Activated T-helper 1 cell treated with anti-CD3 and anti-CD28 coated beads, Interleukin-12 subunit alpha, Interleukin-12 subunit beta, Interleukin-2, Interleukin-4 antibody, amounts not matched to agents 30 ng/mL and 10 ng/mL and 1 ng/mL, durations not matched to agents 14 hours and 24 hours and 36 hours (primary cell): ENCODE measurements around the gene SAMD11. TPM values are rescaled to one million over a fixed set of nuclear protein-coding genes. Genes with fewer than 3 reads are reported as not detected.
"Not testable (repeated sequence)": the region's sequence is repeated elsewhere in the genome, so short reads cannot be mapped to it uniquely, and the experiment has no call there.

Experiments
- DNase-seq: peaks from one replicate; pipeline ENCODE4 v3.0.0; 2021; ENCODE audit warnings: low spot score
- H3K27ac Mint-ChIP-seq: one replicate; pipeline ENCODE4 v1.8.0; 2021; ENCODE audit warnings: mild to moderate bottlenecking, mixed read lengths
- H3K27me3 Mint-ChIP-seq: one replicate; pipeline ENCODE4 v1.8.0; 2022; ENCODE audit warnings: mild to moderate bottlenecking, moderate library complexity, mixed read lengths; ENCODE audit not compliant: insufficient read depth
- H3K36me3 Mint-ChIP-seq: one replicate; pipeline ENCODE4 v1.8.0; 2021; ENCODE audit warnings: low read depth, mixed read lengths
- H3K4me1 Mint-ChIP-seq: one replicate; pipeline ENCODE4 v1.8.0; 2021; ENCODE audit warnings: low read depth, mixed read lengths
- H3K4me3 Mint-ChIP-seq: one replicate; pipeline ENCODE4 v1.8.0; 2021; ENCODE audit warnings: mild to moderate bottlenecking, moderate library complexity, mixed read lengths
- H3K9me3 Mint-ChIP-seq: one replicate; pipeline ENCODE4 v1.8.0; 2021; ENCODE audit warnings: mixed read lengths
- intact Hi-C: fragments of 100-400 bp; cut with micrococcal nuclease; formaldehyde crosslinking; loops from one replicate; pipeline ENCODE4 v1.15.1; 2024
- total RNA-seq: library from RNA; stranded (reverse); gene quantifications from 2 replicates; pipeline ENCODE4 v1.2.3, GENCODE V29; 2022

Gene SAMD11
- total RNA-seq, 1 donor from 2014 or later = not detected

DNA sequence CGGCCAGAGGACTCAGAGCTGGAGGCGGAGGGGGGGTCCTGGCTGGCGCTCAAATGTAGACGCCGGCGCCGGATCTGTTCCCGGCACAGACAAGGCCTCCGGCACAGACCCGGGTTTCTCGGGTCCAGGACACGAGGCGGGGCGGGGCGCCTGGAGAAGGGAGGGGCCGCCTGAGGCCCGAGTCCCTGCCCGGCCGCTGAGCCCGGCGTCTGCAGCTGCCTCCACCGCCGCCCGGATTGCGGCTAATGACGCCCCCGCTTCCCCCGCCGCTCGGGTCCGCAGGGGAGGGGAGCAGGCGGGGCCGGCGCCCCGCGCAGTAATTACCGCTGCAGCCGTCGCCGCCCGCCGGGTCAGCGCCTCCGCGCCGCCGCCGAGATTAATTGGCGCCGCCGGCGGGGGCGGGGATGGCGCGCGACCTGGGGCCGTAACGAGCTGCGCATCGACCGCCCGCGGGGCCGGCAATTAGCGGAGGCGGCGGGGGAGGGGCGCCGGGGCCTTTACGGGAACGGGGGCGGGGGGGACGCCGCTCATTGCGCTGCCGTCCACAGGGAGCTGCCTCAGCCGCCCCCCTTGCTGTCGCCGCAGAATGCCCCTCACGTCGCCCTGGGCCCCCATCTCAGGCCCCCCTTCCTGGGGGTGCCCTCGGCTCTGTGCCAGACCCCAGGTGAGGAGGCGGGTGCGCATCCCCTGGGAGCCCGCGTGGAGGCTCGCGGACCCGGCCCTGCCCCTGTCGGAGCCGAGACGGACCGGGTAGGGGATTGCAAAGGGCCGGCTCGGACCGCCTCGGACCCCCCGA, 18.1 kb downstream of the SAMD11 start:
- intact Hi-C loops = loop anchor here (2.0 kb wide), 2 partner anchors 19 to 37 kb away; partner anchors contain the start of gene SAMD11
- peaks cover 12% of the 10 kb centered on the region for H3K36me3 Mint-ChIP-seq
- no peak for DNase-seq
- peaks cover 30% of the 10 kb centered on the region for H3K27me3 Mint-ChIP-seq
- no peaks in the 10 kb centered on the region for H3K9me3 Mint-ChIP-seq
- H3K4me1 Mint-ChIP-seq = peaks cover 4% of the 10 kb centered on the region
- no peak overlapping the region for H3K27ac Mint-ChIP-seq
- no peak overlapping the region for H3K4me3 Mint-ChIP-seq

DNA sequence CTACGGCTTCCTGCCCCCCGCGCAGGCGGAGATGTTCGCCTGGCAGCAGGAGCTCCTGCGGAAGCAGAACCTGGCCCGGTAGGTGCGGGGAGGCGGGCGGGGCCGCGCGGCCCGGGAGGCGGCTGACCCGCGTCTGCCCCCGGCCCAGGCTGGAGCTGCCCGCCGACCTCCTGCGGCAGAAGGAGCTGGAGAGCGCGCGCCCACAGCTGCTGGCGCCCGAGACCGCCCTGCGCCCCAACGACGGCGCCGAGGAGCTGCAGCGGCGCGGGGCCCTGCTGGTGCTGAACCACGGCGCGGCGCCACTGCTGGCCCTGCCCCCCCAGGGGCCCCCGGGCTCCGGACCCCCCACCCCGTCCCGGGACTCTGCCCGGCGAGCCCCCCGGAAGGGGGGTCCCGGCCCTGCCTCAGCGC, 18.7 kb downstream of the SAMD11 start:
- H3K9me3 Mint-ChIP-seq = no peaks in the 10 kb centered on the region
- no peak overlapping the region for H3K4me3 Mint-ChIP-seq
- no peak for DNase-seq
- intact Hi-C loops = no loop called here
- no peak overlapping the region for H3K27ac Mint-ChIP-seq
- peaks cover 12% of the 10 kb centered on the region for H3K36me3 Mint-ChIP-seq
- H3K27me3 Mint-ChIP-seq = peaks cover 30% of the 10 kb centered on the region
- peaks cover 4% of the 10 kb centered on the region for H3K4me1 Mint-ChIP-seq

DNA sequence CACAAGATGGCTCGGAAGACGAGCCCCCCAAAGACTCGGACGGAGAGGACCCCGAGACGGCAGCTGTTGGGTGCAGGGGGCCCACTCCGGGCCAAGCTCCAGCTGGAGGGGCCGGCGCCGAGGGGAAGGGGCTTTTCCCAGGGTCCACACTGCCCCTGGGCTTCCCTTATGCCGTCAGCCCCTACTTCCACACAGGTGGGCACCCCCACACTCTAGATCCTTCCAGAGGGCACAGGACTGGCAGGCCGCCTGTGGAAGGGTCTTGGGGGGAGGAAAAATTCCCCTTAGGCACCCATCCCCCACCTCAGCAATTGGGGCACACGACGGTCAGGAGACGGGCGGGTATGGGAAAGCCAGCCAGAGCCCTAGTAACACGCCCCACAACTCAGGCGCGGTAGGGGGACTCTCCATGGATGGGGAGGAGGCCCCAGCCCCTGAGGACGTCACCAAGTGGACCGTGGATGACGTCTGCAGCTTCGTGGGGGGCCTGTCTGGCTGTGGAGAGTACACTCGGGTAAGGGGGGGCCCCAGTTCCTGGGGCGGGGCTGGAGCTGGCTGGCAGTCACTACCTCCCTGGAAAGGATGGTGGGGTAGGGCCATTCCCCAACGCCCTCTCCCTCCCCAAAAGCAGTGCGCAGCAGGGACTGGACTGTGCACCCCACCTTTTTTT, 19.3 kb downstream of the SAMD11 start:
- peaks cover 25% of the 10 kb centered on the region for H3K27me3 Mint-ChIP-seq
- peaks cover 12% of the 10 kb centered on the region for H3K36me3 Mint-ChIP-seq
- no peaks in the 10 kb centered on the region for H3K9me3 Mint-ChIP-seq
- peaks cover 4% of the 10 kb centered on the region for H3K4me1 Mint-ChIP-seq
- DNase-seq = no peak
- intact Hi-C loops = no loop called here
- H3K4me3 Mint-ChIP-seq = no peak overlapping the region
- no peak overlapping the region for H3K27ac Mint-ChIP-seq

DNA sequence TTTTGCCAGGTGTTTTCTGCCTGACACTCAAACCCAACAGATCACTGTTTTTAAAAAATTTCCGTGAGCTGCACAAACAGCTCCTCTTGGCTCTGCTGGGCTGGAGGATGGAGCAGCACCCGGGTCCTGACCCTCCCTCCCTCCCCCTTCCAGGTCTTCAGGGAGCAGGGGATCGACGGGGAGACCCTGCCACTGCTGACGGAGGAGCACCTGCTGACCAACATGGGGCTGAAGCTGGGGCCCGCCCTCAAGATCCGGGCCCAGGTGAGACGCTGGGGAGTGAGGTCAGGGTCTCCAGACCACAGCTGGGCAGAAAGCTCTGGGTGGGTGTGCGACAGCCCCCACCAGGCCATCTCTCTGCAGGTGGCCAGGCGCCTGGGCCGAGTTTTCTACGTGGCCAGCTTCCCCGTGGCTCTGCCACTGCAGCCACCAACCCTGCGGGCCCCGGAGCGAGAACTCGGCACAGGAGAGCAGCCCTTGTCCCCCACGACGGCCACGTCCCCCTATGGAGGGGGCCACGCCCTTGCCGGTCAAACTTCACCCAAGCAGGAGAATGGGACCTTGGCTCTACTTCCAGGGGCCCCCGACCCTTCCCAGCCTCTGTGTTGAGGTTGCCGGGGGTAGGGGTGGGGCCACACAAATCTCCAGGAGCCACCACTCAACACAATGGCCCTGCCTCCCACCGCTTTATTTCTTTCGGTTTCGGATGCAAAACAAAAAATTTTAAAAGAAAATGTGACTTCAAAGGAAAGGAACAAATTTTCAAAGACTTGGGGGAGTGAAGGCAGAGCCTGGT, 20.0 kb downstream of the SAMD11 start:
- Mint-ChIP-seq H3K9me3 (no peaks in the 10 kb centered on the region), H3K27me3 (peaks cover 18% of the 10 kb centered on the region), H3K36me3 (peaks cover 13% of the 10 kb centered on the region), H3K4me3 (no peak overlapping the region), H3K27ac (no peak overlapping the region), H3K4me1 (peaks cover 4% of the 10 kb centered on the region)
- intact Hi-C loops = no loop called here
- no peak for DNase-seq

DNA sequence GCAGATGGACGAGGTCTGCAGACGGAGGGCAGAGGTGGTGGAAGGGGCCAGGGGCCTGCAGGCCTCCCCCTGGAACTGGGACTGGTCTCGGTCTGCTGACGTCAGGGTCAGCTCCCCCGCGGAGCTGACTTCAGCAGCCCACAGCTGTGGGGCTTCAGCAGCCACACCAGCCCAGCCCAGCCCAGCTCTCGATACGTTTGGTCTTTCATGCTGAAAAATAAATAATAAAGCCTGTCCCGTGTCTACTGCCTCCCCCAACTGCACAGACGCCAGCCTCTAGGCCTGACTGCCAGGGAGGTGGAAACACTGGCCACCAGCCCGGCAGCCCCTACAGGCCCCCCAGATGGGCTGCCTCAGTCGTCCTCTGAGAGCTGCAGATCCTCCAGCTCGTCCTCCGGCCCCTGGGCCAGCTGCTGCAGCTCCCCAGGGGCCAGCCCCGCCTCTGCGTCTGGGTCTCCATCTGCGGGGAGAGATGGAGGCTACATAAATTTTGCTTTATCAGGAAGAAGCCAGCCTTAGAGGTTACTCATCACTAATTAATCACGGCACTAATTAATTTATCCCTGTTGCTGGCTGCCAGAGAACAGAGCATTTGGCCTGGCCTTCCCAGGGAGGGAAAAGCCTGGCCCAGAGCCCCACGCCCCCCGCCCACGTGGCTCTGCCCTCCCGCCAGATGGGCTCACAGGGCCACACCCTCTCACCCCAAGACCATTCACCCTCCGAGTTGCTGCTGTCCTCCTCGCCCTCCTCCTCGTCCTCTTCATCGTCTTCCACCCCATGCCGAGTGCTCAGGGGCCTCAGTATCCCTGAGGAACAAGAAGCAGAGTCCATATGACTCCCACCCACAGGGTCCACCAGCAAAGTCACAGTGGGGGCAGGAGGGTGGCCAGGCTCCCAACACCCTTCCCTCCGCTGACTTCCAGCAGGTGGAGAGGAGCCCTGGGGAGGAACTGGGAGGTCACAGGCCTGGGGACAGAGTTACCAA, 20.9 kb downstream of the SAMD11 start:
- Mint-ChIP-seq H3K9me3 (no peaks in the 10 kb centered on the region), H3K4me3 (no peak overlapping the region), H3K36me3 (peaks cover 15% of the 10 kb centered on the region), H3K27ac (no peak overlapping the region), H3K27me3 (peaks cover 13% of the 10 kb centered on the region), H3K4me1 (peaks cover 4% of the 10 kb centered on the region)
- no peak for DNase-seq
- intact Hi-C loops = no loop called here

DNA sequence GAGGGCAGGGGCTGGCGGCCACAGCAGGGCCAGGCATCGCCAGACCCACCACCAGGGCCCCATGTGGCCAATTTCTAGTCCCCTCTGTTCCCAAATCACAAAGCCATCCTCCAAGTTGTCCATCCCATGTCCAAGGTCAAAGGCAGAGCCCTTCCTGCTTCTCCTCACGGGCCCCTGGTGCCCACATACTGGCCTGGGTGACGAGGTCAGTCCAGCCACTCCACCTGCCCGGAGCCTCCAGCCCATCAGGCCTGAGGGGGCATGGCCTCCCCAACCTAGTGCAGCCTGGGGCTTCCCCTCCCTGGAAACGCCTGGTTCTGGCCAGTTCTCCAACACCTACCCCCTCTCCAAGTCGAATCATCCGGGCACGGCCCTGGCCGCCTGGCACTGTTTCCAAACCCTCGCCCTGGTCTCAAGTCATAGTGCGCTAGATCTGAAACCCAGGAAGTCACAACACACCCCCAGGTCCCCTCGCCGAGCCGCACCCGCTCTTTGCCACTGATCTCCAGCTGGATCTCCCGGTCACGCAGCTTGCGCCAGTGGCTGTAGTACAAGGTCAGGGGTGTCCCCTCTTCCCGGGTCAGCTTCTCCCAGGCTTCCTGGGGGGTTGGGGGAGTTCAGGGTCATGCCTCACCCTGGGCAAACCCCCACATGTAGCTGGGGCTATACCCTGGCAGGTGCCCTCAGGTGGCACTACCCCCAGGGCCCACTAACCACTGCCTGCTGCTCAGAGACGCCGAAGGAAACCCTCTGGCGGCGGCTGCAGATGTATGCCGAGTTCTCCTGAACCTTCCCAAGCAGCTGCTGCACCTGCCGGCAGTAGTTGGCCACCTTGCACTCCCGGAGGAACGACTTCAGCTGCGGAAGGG, 22.2 kb downstream of the SAMD11 start:
- Mint-ChIP-seq H3K4me1 (peaks cover 4% of the 10 kb centered on the region), H3K27ac (no peak overlapping the region), H3K9me3 (no peaks in the 10 kb centered on the region), H3K27me3 (peaks cover 9% of the 10 kb centered on the region), H3K36me3 (peaks cover 25% of the 10 kb centered on the region), H3K4me3 (no peak overlapping the region)
- DNase-seq = no peak
- intact Hi-C loops = no loop called here

DNA sequence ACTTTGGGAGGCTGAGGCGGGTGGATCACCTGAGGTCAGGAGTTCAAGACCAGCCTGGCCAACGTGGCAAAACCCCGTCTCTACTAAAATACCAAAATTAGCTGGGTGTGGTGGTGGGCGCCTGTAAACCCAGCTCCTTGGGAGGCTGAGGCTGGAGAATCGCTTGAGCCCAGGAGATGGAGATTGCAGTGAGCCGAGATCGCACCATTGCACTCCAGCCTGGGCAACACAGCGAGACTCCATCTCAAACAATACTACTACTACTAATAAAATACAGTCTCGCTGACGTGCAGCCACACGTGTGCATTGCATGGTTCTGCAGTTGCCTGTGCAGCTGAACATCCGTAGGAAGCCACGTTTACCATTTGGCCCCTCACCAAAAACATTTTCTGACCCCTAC, 23.1 kb downstream of the SAMD11 start:
- H3K36me3 Mint-ChIP-seq = peaks cover 30% of the 10 kb centered on the region
- intact Hi-C loops, H3K4me1 Mint-ChIP-seq, DNase-seq, H3K4me3 Mint-ChIP-seq, H3K9me3 Mint-ChIP-seq, H3K27ac Mint-ChIP-seq, H3K27me3 Mint-ChIP-seq: not testable (repeated sequence)

DNA sequence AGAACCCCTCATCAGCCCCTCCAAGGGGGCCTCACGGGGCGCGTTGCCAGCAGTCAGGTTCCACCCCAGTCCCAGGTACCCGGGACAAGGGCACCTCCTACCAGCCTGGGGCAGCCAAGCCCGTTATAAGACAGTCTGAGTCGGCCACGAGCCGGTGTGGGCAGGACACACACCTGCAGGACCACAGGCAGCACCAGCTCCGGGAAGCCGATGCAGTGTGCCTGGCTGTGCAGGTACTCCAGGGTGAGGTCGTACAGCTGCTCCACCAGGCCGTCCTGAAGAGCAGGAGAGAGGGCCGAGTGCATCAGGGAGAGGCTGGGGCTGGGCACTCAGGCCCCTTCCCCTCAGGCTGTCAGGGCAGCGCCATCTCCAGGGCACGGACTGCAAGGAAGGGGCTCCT, 24.2 kb downstream of the SAMD11 start:
- Mint-ChIP-seq H3K27ac (no peak overlapping the region), H3K9me3 (no peaks in the 10 kb centered on the region), H3K4me3 (no peak overlapping the region), H3K4me1 (no peaks in the 10 kb centered on the region), H3K36me3 (peaks cover 31% of the 10 kb centered on the region), H3K27me3 (peaks cover 4% of the 10 kb centered on the region)
- intact Hi-C loops = no loop called here
- DNase-seq = no peak

DNA sequence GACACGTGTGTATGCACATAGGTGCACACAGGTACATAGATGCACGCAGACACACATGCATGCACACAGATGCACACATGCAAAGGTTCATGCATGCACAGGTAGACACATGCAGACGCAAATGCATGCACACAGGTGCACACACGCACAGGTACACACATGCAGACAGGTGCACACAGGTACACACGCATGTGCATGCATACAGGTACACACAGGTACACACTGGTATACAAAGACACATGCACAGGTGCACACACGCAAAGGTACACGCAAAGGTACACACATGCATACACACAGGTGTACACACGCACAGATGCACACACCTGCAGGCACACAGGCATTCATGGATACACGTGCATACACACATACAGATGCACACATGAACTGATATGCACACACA, 26.5 kb downstream of the SAMD11 start:
- Mint-ChIP-seq H3K27ac (no peak overlapping the region), H3K27me3 (no peaks in the 10 kb centered on the region), H3K4me1 (no peaks in the 10 kb centered on the region), H3K9me3 (no peaks in the 10 kb centered on the region), H3K4me3 (no peak overlapping the region), H3K36me3 (peaks cover 42% of the 10 kb centered on the region)
- intact Hi-C loops = no loop called here
- DNase-seq = no peak

DNA sequence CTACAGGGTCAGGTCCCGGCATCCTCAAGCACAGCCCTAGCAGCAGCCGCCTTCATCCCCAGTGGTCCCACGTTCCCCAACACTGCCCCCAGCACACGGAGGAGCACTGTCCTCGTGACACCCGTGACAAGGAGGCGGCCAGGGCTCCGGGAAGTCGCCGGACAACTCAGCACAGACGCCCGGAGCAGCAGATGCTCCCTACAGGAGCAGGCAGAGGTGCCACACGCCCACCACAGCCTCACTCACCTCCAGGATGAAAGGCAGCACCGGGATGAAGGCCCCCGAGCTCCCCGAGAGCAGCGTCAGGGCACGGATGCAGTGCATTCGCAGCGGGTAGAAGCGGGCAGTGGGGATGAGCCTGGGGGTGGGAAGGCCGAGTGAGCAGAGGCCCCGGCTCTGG, 27.2 kb downstream of the SAMD11 start:
- Mint-ChIP-seq H3K36me3 (peaks cover 39% of the 10 kb centered on the region), H3K27me3 (no peaks in the 10 kb centered on the region)

DNA sequence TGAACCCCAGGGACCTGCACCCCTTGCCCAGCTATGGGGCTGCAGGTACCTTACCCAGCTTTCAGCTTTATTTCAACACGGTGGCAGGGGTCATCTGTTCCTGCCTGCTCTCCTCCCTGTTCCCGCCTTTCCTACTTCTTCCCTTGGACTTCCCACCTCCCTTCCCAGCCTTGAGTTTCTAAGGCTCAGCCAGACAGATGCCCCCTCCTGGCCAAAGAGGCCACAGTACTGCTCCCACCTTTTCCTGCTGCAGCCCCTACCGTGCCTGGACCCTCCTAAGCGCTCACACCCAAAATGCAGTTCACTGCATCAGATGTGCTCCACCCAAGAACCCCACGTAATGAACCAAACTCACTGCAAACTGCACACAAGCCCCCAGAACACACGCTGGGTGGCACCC, 27.6 kb downstream of the SAMD11 start:
- intact Hi-C loops = no loop called here
- no peak overlapping the region for H3K27ac Mint-ChIP-seq
- H3K4me1 Mint-ChIP-seq = no peaks in the 10 kb centered on the region
- no peaks in the 10 kb centered on the region for H3K27me3 Mint-ChIP-seq
- no peak for DNase-seq
- no peaks in the 10 kb centered on the region for H3K9me3 Mint-ChIP-seq
- no peak overlapping the region for H3K4me3 Mint-ChIP-seq
- H3K36me3 Mint-ChIP-seq = peaks cover 37% of the 10 kb centered on the region

More for the DNA sequence above, 27.2 kb downstream of the SAMD11 start:
- Mint-ChIP-seq H3K27ac (no peak overlapping the region), H3K4me1 (no peaks in the 10 kb centered on the region), H3K4me3 (no peak overlapping the region), H3K9me3 (no peaks in the 10 kb centered on the region)
- intact Hi-C loops = no loop called here
- no peak for DNase-seq
